AML-193 (cell line): ENCODE data around the gene AXIN2.

Experiments used
- DNase-seq, 2 experiments: peaks; one replicate each; lab custom pipeline; 2025; lab: John Stamatoyannopoulos, UW

Gene AXIN2

DNA sequence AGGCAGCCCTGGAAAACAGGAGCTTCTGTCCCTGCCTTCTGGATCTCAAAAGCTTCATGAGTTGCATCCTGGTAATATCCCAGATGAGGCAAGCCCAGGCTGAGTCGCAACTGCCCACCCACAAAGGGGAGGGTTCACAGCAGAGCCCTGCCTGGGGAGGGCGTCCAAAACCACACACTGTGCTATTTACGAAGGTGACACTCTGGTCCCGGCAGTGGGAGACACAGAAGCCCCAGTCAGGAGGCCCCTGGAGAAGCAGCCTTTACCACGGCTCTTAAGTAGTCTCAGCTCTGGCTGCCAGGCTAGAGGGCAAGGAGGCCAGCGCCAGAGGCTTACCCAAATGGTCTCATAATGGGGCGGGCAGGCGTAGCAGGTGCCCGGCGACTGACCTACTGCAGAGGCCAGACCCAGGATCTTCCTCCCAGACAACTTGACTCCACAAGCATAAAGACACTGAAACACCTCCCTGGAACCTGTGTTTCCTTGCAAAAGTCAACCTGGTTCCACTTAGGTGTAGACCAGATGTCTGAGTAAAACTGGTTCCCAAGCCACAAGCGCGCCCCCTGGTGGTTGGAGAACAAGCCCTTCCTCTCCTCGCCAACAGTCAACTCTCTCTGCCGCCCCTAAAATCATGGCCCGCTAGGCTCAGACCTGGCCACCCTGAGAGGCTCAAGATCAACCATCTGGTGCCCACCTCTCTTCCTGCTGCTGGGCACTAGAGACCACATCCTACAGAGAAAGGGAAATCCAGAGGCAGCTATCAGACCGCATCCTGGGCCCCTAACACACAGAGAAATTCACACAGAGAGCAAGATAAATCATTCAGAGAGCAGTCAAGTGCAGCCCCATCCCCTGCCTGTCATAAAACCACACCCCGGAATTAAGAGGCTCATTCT is 5.2 kb downstream of the AXIN2 start:
- peak; percentile 27 to 39 for DNase-seq

DNA sequence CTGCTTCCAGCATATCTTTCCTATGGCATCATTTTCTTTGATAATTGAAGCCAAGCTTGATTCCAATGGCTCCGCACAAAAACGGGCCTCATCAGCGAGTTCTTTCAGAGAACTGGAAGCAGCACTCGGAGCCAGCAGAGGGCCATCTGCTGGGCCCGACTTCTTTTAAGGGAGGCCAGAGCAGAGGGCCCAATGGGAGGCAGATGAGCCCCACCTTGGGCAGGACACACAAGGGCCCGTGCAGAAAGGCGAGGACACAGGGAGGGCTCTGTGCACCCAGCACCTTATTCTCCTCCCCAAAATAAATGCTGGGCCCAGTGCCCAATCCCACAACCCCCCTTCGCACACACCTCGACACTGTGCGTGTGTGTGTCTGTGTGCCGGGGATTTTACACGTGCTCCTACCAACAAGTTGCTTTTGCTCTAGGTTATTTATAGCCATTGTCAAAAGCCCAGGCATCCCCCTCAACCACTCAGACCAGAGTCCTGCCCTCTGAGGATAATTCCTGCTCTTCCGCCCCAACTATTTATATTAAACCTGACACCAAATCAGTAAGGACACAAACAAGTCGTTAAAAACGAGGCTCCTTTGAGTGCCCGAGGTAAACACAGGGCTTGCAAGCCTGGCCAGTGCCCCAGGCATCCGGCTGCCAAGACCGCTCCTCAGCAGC is 6.8 kb downstream of the AXIN2 start:
- DNase-seq, result no peak

GRCh38 chr17:65553646-65554552 is 7.5 kb downstream of the AXIN2 start:
- DNase-seq, result no peak

DNA sequence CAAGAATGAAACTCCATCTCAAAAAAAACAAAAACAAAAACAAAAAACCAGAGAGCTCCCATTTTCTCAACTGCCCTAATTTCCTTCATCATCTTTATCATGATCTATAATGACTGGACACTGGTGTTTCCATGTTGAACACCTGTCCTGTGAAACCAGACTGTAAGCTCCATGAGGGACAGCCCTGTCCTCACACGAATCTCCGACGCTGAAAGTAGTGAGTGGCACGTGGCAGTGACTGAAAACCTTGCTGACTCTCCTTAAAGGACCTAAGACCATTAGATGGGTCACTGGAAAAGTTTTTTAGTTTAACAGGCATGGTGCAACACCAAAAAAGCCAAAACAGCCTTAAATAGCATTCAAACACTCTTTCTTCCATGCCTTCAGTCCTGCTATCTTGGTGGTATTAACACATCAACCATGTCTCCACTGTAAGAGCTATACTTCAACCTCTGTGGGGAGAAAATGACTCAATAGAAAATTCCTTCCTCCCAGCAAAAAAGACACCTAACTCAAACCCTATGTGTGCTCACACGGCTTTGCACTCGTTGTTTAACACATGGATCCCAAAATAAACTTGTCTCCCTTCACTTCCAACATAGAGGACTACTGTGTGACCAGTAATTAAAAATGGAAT is 8.3 kb downstream of the AXIN2 start:
- no peak for DNase-seq

DNA sequence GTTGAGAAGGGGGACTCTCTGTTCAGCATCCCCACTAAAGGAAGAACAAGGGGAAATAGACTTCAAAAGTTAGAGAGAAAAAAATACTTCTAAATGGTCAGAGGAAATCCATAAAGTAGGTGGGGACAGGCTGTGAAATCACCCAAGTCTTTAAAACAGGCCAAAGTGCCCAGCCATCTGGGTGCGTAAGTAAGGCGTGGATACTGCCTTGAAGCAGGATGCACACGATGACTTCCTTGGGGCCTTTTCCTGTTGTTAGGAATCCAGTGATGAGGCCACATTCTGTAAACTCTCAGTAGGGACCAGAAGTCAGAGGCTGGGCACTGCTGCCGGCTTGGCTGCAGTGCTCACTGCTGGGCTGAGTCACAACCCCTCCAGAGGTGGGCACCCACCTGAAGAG is 9.2 kb downstream of the AXIN2 start:
- no peak for DNase-seq

DNA sequence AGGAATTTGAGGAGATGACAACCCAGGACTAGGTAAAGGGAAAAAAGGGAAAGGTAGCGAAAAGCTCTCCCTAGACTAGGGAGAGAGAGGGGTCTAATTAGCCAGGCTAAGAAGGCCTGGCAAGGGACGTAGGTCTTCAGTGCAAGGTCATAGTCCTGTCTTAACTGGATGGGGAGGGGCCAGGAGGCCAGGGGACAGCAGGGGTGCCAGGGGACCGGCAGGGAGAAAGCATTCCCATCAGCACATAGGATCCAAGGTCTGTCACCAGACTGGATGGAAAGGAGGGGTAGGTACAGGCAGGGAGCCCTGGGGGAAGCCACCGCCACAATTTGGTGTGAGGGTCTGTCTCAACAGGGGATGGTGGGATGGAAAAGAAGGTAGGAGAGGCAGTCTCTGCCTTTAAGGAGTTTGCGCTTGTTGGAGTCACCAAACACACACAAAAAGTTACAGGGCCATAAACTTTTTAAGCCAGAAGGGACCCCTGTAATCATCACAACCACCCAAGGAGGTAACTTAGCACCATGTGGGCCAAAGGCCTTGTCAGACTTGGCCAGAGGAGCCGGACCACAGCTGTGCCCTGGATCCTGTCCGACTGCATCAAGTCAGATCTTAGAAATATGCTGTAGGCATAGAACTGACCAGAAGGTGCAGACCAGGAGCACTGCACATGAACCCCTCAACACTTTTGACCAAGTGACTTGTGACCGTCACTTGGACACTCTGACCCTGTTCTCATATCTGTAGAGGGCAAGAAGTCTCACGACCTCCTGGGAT is 10.0 kb downstream of the AXIN2 start:
- no peak for DNase-seq

GRCh38 chr17:65550758-65551157 is 10.7 kb downstream of the AXIN2 start:
- DNase-seq, result no peak

GRCh38 chr17:65550075-65550662 is 11.3 kb downstream of the AXIN2 start:
- no peak for DNase-seq

DNA sequence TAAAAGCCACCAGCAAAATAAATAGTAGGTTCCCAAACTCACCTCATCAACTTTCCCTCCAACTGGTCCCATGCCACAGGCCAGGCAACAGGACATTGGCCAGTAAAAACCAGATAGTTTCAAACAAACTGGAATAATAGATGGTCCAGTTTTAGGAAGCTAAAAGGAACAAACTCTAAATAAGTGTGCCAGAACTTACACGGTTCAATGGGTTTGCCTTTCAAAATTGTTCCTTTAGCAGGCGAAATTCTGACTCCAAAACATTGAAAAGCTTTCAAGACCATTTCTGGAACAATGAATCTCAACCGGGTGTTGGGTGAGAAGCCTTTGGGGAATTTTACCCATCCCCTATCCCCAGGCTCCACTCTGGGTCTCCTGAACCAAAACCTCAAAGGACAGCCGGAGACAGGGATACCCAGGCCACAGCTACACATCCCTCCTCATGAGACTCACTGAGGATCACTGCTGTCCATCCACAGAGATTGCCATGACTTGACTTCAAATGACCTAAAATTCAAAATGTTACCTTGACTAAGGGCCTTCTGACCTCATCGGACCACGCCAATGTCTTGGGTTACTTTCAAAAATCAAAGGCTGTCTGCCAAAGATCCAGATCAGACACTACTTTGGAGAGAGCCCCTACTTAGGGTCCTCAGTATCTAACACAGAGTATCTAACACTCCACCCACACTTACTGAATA is 13.0 kb downstream of the AXIN2 start:
- DNase-seq, result no peak

DNA sequence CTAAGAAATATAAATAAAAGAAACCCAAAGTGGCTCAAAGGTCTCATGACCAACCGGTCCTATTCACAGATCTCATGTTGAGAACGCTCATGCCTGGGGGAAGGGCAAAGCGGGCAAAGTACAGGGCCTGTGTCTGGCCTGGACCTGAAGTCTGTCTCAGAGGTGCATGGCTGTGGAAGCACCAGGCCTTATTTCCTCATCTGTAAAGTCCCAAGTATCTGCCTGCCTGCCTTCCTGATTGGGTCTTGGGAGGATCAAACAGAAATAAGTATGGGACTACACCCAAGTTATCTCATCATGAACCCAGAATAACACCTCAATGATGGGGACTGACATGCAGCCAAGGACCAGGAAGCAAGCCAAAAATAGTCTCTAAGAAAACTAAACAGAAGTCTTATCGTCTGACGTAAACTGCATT is 14.2 kb downstream of the AXIN2 start:
- no peak for DNase-seq

DNA sequence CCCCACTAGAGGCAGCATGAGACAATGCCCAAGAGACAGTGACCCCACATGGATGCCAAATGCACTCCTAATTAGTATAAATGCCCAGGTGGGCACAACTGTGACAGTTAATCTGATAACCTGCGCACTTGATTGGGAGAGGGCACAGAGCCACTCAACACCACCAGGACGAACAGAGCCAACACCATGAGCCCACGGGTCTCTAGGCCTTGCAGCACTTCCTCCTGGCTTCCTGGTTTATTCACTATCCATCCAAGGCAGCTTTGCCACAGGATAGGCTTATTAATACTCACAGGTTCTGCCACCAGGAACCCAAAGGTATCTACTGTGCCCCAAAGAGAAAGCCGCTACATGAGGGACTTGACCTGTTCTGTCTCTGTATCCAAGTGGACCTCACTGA is 14.9 kb downstream of the AXIN2 start:
- DNase-seq, result no peak

DNA sequence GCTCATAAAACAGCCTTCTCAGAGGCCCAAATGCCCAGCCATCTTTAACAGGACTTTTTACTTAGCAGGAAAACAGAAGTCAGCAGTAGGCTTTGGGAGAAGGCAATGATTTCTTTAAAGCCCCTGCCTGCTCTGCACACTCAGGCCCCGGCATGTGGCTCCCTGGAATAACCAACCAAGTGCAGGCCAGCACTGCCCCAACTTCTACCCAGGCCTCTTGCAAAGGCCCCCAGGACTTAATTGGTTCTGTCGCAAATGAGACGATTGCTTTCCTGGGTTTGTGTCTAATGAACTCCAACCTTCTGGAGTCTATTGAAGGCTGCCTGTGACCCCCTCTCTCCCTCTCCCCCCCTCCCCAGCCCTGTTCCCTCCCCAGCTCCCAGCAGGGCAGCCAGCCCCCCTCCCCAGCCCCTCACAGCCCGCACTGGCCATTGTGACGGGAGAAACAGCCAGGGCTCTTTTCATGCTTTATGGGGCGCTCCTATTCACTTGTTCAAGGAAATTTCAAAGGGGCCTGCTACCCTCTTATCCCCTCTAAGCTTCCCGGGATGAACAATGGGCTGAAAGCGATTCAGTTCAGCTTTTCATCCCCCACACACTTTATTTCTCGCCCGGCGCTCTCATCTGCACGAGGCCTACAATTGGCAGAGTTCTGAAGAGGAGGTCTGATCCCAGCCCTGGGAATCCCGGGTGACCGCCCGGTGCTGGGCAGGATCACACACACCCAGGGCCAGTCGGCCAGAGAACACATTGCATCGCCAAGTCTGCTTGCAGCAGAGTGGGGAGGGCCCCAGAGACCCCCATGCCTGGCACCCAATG is 15.5 kb downstream of the AXIN2 start:
- DNase-seq, result no peak

- DNase-seq, result no peak
Observed at GRCh38 chr17:65544672-65545071, 16.8 kb downstream of the AXIN2 start.

- DNase-seq, result no peak
Observed at GRCh38 chr17:65542610-65543009, 18.8 kb downstream of the AXIN2 start.

DNA sequence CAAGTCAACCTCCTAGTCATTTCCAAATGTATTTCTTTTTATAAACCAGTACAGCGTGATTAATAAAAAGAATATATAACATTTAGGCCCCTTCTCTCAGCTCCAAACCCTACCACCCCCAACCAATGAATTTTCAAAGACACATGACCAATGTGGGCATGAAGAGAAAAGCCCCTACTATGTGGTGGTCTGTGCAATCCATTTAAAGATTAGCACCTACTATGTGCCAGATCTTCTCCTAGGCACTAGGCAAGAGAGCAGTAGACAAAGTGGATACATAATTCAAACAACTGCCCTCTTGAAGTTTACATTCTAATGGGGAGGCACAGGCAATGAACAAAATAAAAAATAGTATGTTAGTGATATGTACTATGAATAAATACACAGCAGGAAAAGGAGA is 19.4 kb downstream of the AXIN2 start:
- DNase-seq, result no peak

DNA sequence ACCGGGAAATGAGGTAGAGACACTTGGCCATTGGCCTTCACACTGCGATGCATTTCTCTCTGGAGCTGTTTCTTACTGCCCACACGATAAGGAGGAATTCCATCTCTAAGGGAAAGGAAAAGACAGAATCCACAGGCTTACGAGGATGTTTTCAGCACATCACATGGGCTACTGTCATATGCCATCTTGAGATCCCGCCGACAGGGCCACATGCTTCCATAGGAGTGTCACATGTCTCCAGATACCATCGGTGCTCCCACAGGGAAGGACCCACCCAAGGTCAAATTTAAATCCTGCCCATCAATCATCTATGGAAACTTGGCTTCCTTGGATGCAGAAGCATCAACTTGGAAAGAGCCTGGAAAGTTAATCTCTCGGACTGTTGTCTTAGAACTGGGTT is 20.0 kb downstream of the AXIN2 start:
- no peak for DNase-seq

- no peak for DNase-seq
Observed at GRCh38 chr17:65539630-65540266, 21.7 kb downstream of the AXIN2 start.

GRCh38 chr17:65538675-65539529 is 22.5 kb downstream of the AXIN2 start:
- DNase-seq, result no peak
